HepG2 (cell line): ENCODE results near the gene GPC2. TPM values are rescaled to one million over a fixed set of nuclear protein-coding genes. Genes with fewer than 3 reads are reported as not detected.

Source experiments
- ARID2 ChIP-seq: sonication (generic); formaldehyde crosslinking; IDR thresholded peaks from 2 replicates; pipeline ENCODE4 v1.8.1; 2022; ENCODE audit warnings: mild to moderate bottlenecking, missing genetic modification reagents, borderline replicate concordance
- FOXK1 ChIP-seq: sonication (generic); formaldehyde crosslinking; IDR thresholded peaks from 2 replicates; pipeline ENCODE4 v1.4.0; 2020; ENCODE audit warnings: low read depth, missing genetic modification reagents, borderline replicate concordance
- GATAD2A ChIP-seq: IDR thresholded peaks from 2 replicates; pipeline ENCODE4 v1.6.1; 2016
- JARID2 ChIP-seq: sonication (generic); formaldehyde crosslinking; IDR thresholded peaks from 2 replicates; pipeline ENCODE4 v1.8.1; 2023; ENCODE audit warnings: missing genetic modification reagents, inconsistent platforms; ENCODE audit not compliant: insufficient replicate concordance
- KMT2A ChIP-seq: sonication (generic); formaldehyde crosslinking; IDR thresholded peaks from 2 replicates; pipeline ENCODE4 v1.4.0; 2020; ENCODE audit warnings: missing genetic modification reagents
- MZF1 ChIP-seq: sonication (generic); formaldehyde crosslinking; IDR thresholded peaks from 2 replicates; pipeline ENCODE4 v1.8.1; 2023; ENCODE audit warnings: mild to moderate bottlenecking, missing genetic modification reagents, borderline replicate concordance
- PCBP2 ChIP-seq: fragments of 200-400 bp; formaldehyde crosslinking; optimal IDR thresholded peaks from 2 replicates; pipeline ENCODE3; 2018; ENCODE audit warnings: low read length, low read depth; ENCODE audit not compliant: poor library complexity, severe bottlenecking
- REL ChIP-seq: sonication (generic); formaldehyde crosslinking; conservative IDR thresholded peaks from 2 replicates; pipeline ENCODE4 v1.8.0; 2022; ENCODE audit warnings: mild to moderate bottlenecking, missing genetic modification reagents, moderate library complexity
- RFX3 ChIP-seq: IDR thresholded peaks from 2 replicates; pipeline ENCODE4 v1.6.1; 2016; ENCODE audit warnings: missing biosample characterization, missing genetic modification reagents
- SMC3 ChIP-seq: IDR thresholded peaks from 2 replicates; pipeline ENCODE4 v1.6.1; 2011; ENCODE audit warnings: low read length, improper control_type of control experiment
- SNRNP70 ChIP-seq: fragments of 200-400 bp; formaldehyde crosslinking; IDR thresholded peaks from 2 replicates; pipeline ENCODE4 v1.6.1; 2017; ENCODE audit warnings: mild to moderate bottlenecking, low read depth, low read length, moderate library complexity
- ZNF432 ChIP-seq: sonication (generic); formaldehyde crosslinking; IDR thresholded peaks from 2 replicates; pipeline ENCODE4 v1.5.0; 2020; ENCODE audit warnings: missing genetic modification reagents, mild to moderate bottlenecking, borderline replicate concordance
- ZNF563 ChIP-seq: sonication (generic); formaldehyde crosslinking; IDR thresholded peaks from 2 replicates; pipeline ENCODE4 v1.8.0; 2022; ENCODE audit warnings: mild to moderate bottlenecking, moderate library complexity, missing genetic modification reagents
- ZNF772 ChIP-seq: sonication (generic); formaldehyde crosslinking; IDR thresholded peaks from 2 replicates; pipeline ENCODE4 v1.5.0; 2020; ENCODE audit warnings: mild to moderate bottlenecking, missing genetic modification reagents
- ZSCAN31 ChIP-seq: sonication (generic); formaldehyde crosslinking; IDR thresholded peaks from 2 replicates; pipeline ENCODE4 v1.5.0; 2020; ENCODE audit warnings: low read depth, mild to moderate bottlenecking, missing genetic modification reagents
- polyA plus RNA-seq, 8 experiments: library from polyadenylated mRNA; depleted of rRNA in 3 of 8; stranded (reverse) in 7 of 8; unstranded in 1 of 8; fragments of >200 nt; fragmentation: Illumina TruSeq in 4 of 8; extraction: Trizol in 4 of 8; gene quantifications; 2 replicates each; pipeline versions ENCODE4 v1.2.1 to v1.2.3, GENCODE V29; 2011 to 2016; ENCODE audit warnings: low read depth in 4 of 8, missing spikeins in 1 of 8, mixed read lengths in 1 of 8; ENCODE audit not compliant: insufficient read depth in 1 of 8
- total RNA-seq, 5 experiments: library from RNA; depleted of rRNA; stranded (reverse); fragments of >200 nt; fragmentation: Illumina TruSeq; extraction: Trizol; gene quantifications; 2 replicates each; pipeline ENCODE4 v1.2.3, GENCODE V29; 2016; ENCODE audit warnings: low read depth in 1 of 5
- TF ChIP-seq, protein P1 (sequence below): sonication (generic); formaldehyde crosslinking; IDR thresholded peaks from 2 replicates; pipeline ENCODE4 v1.5.0; 2020; ENCODE audit warnings: mild to moderate bottlenecking, missing genetic modification reagents
- TF ChIP-seq, protein P2 (sequence below): sonication (generic); formaldehyde crosslinking; IDR thresholded peaks from 2 replicates; pipeline ENCODE4 v1.4.0; 2020; ENCODE audit warnings: missing genetic modification reagents
- TF ChIP-seq, protein P3 (sequence below): fragments of 450-650 bp; IDR thresholded peaks from 2 replicates; pipeline ENCODE4 v1.6.1; 2016
- TF ChIP-seq, protein P4 (sequence below): sonication (generic); formaldehyde crosslinking; IDR thresholded peaks from 2 replicates; pipeline ENCODE4 v1.5.0; 2020; ENCODE audit warnings: mild to moderate bottlenecking, missing genetic modification reagents, moderate library complexity
- TF ChIP-seq, protein P5 (sequence below): sonication (generic); formaldehyde crosslinking; IDR thresholded peaks from 2 replicates; pipeline ENCODE4 v1.8.1; 2023; ENCODE audit warnings: missing genetic modification reagents, inconsistent platforms, borderline replicate concordance

The GPC2 gene
- total and polyA plus RNA-seq, 2 of the 13 experiments (the other 11 are each of a cell fraction or from before 2014, with no cell fraction given): 0.64 to 0.78 TPM

DNA sequence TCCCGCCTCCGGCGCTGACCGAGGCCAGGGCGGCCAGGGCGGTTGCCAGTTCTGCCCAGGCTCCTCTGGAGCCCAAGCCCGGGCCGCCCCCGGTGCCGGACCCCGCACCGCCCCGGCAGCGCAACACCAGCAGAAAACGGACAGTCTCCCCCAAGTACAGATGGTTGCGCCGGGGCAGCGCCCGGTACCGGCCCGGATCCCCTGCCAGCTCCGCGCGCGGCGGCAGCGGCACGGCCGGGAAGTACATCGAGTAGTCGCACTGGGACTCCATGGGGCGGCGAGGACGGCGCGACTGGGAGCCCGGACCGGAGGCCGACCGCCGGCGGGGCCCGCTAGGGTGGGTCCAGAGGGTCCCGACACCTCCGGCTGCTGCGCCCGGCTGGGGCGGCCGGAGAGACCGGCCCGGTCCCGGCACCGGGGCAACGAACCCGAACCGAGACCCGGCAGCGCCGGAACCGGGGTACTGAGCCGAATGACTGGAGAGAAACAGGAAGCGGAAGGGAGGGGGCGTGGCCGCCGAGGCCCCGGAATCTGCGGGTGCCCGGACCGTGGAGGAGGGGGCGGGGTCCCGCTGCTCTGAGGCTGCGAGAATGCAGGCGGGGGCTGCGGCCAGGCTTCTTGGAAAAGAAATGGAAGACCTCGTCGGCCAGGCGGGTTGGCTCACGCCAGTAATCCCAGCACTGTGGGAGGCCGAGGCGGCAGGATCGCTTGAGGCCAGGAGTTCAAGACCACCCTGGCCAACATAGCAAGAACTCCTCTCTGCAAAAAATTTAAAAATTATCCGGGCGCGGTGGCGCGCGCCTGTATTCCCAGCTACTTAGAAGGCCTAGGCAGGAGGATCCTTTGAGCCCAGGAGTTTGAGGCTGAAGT is 18.7 kb downstream of the GPC2 start, which contains the start of gene TRAPPC14 (continued):
- TF ChIP-seq, protein P1, sequence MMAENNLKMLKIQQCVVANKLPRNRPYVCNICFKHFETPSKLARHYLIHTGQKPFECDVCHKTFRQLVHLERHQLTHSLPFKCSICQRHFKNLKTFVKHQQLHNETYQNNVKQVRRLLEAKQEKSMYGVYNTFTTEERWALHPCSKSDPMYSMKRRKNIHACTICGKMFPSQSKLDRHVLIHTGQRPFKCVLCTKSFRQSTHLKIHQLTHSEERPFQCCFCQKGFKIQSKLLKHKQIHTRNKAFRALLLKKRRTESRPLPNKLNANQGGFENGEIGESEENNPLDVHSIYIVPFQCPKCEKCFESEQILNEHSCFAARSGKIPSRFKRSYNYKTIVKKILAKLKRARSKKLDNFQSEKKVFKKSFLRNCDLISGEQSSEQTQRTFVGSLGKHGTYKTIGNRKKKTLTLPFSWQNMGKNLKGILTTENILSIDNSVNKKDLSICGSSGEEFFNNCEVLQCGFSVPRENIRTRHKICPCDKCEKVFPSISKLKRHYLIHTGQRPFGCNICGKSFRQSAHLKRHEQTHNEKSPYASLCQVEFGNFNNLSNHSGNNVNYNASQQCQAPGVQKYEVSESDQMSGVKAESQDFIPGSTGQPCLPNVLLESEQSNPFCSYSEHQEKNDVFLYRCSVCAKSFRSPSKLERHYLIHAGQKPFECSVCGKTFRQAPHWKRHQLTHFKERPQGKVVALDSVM: 0 out of 2 replicates have a peak, but pooled peaks have one; percentile 31
- TF ChIP-seq, protein P2, sequence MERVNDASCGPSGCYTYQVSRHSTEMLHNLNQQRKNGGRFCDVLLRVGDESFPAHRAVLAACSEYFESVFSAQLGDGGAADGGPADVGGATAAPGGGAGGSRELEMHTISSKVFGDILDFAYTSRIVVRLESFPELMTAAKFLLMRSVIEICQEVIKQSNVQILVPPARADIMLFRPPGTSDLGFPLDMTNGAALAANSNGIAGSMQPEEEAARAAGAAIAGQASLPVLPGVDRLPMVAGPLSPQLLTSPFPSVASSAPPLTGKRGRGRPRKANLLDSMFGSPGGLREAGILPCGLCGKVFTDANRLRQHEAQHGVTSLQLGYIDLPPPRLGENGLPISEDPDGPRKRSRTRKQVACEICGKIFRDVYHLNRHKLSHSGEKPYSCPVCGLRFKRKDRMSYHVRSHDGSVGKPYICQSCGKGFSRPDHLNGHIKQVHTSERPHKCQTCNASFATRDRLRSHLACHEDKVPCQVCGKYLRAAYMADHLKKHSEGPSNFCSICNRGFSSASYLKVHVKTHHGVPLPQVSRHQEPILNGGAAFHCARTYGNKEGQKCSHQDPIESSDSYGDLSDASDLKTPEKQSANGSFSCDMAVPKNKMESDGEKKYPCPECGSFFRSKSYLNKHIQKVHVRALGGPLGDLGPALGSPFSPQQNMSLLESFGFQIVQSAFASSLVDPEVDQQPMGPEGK: peak; percentile 91
- TF ChIP-seq RFX3 (CRISPR knock-in tag) (no peak), PCBP2 (no peak), ZNF432 (CRISPR knock-in tag) (no peak), JARID2 (CRISPR knock-in tag) (peak; percentile 46), KMT2A (CRISPR knock-in tag) (no peak), FOXK1 (CRISPR knock-in tag) (peak; percentile 50; the same call in 1 of the 2 replicates), ZNF772 (CRISPR knock-in tag) (no peak), ZSCAN31 (peak; percentile 35), SMC3 (no peak), GATAD2A (CRISPR knock-in tag) (peak; percentile 39; the same call in 1 of the 2 replicates), ZNF563 (CRISPR knock-in tag) (no peak; the same call in 1 of the 2 replicates), SNRNP70 (no peak), MZF1 (CRISPR knock-in tag) (no peak), REL (CRISPR knock-in tag) (no peak), ARID2 (peak; percentile 50; the same call in 1 of the 2 replicates)
- TF ChIP-seq, protein P3, sequence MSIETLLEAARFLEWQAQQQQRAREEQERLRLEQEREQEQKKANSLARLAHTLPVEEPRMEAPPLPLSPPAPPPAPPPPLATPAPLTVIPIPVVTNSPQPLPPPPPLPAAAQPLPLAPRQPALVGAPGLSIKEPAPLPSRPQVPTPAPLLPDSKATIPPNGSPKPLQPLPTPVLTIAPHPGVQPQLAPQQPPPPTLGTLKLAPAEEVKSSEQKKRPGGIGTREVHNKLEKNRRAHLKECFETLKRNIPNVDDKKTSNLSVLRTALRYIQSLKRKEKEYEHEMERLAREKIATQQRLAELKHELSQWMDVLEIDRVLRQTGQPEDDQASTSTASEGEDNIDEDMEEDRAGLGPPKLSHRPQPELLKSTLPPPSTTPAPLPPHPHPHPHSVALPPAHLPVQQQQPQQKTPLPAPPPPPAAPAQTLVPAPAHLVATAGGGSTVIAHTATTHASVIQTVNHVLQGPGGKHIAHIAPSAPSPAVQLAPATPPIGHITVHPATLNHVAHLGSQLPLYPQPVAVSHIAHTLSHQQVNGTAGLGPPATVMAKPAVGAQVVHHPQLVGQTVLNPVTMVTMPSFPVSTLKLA: no peak
- TF ChIP-seq, protein P4, sequence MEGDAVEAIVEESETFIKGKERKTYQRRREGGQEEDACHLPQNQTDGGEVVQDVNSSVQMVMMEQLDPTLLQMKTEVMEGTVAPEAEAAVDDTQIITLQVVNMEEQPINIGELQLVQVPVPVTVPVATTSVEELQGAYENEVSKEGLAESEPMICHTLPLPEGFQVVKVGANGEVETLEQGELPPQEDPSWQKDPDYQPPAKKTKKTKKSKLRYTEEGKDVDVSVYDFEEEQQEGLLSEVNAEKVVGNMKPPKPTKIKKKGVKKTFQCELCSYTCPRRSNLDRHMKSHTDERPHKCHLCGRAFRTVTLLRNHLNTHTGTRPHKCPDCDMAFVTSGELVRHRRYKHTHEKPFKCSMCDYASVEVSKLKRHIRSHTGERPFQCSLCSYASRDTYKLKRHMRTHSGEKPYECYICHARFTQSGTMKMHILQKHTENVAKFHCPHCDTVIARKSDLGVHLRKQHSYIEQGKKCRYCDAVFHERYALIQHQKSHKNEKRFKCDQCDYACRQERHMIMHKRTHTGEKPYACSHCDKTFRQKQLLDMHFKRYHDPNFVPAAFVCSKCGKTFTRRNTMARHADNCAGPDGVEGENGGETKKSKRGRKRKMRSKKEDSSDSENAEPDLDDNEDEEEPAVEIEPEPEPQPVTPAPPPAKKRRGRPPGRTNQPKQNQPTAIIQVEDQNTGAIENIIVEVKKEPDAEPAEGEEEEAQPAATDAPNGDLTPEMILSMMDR: no peak
- TF ChIP-seq, protein P5, sequence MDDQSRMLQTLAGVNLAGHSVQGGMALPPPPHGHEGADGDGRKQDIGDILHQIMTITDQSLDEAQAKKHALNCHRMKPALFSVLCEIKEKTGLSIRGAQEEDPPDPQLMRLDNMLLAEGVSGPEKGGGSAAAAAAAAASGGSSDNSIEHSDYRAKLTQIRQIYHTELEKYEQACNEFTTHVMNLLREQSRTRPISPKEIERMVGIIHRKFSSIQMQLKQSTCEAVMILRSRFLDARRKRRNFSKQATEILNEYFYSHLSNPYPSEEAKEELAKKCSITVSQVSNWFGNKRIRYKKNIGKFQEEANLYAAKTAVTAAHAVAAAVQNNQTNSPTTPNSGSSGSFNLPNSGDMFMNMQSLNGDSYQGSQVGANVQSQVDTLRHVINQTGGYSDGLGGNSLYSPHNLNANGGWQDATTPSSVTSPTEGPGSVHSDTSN (CRISPR knock-in tag): no peak
